HFFc6 (cell line): Measurements from ENCODE around the gene FCHSD2. TPM values are rescaled to one million over a fixed set of nuclear protein-coding genes. Genes with fewer than 3 reads are reported as not detected.
"Not testable (repeated sequence)": the region's sequence is repeated elsewhere in the genome, so short reads cannot be mapped to it uniquely, and the experiment has no call there.

ENCODE experiments used
- DNase-seq: peaks from one replicate; pipeline ENCODE4 v3.0.0-alpha.2; 2018
- H3K27ac Mint-ChIP-seq: 2 replicates; pipeline ENCODE4 v1.8.0; 2020; ENCODE audit warnings: mild to moderate bottlenecking, mixed read lengths
- H3K27me3 Mint-ChIP-seq: 2 replicates; pipeline ENCODE4 v1.8.0; 2021; ENCODE audit warnings: mild to moderate bottlenecking, moderate library complexity, mixed read lengths; ENCODE audit not compliant: insufficient read depth
- H3K36me3 Mint-ChIP-seq: 2 replicates; pipeline ENCODE4 v1.8.0; 2021; ENCODE audit warnings: low read depth, mixed read lengths
- H3K4me1 Mint-ChIP-seq: 2 replicates; pipeline ENCODE4 v1.8.0; 2020; ENCODE audit warnings: low read depth, mixed read lengths
- H3K4me3 Mint-ChIP-seq: 2 replicates; pipeline ENCODE4 v1.8.0; 2020; ENCODE audit warnings: mild to moderate bottlenecking, moderate library complexity, mixed read lengths
- H3K9me3 Mint-ChIP-seq: 2 replicates; pipeline ENCODE4 v1.8.0; 2020; ENCODE audit warnings: mild to moderate bottlenecking, mixed read lengths
- total RNA-seq, 6 experiments: library from RNA; stranded (reverse); fragmentation: NEBNext Ultra II Directional; extraction: Animal tissue kit (Norgen Biotek cat#: 25700); gene quantifications; 2 replicates in 1 of 6; 3 replicates in 5 of 6; pipeline ENCODE4 v1.2.3, GENCODE V29; 2021
- TF ChIP-seq, protein P1 (sequence below): fragments of 200-600 bp; sonication (generic); IDR thresholded peaks from 2 replicates; pipeline ENCODE4 v1.5.0; 2021; ENCODE audit warnings: antibody characterized with exemption, mild to moderate bottlenecking

FCHSD2 gene
- total RNA-seq, 6 experiments from 2014 or later = 58.9 to 68.2 (median 65.0) TPM

DNA sequence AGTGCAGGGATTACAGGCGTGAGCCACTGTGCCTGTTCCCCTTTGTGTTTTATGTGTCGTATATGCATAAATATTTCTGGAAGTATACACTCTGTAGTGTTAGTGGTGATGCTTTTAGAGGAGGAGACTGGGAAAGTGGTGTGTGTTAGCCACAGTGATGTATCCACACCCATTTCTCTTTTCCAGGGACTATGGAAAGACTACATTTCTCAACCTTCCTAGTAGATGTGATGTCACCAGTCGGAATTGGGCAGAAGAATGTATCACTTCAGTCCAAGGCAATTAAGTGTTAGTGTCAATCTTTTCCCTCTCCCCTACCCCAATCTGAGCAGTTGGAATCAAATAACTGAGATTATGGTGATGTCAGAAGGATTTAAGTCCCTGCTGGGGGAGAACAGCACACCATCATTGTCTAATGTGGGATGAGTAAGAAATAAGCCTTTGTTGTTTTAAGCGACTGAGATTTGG is 333.8 kb downstream of the FCHSD2 start:
- H3K27me3 Mint-ChIP-seq = no peaks in the 10 kb centered on the region; the same call in 1 of the 2 replicates
- peaks cover 32% of the 10 kb centered on the region for H3K4me1 Mint-ChIP-seq
- peak overlapping the region; percentile 49 for H3K27ac Mint-ChIP-seq
- peaks cover 21% of the 10 kb centered on the region for H3K36me3 Mint-ChIP-seq
- no peak overlapping the region for H3K4me3 Mint-ChIP-seq
- no peak for DNase-seq
- no peaks in the 10 kb centered on the region for H3K9me3 Mint-ChIP-seq
- TF ChIP-seq, protein P1, sequence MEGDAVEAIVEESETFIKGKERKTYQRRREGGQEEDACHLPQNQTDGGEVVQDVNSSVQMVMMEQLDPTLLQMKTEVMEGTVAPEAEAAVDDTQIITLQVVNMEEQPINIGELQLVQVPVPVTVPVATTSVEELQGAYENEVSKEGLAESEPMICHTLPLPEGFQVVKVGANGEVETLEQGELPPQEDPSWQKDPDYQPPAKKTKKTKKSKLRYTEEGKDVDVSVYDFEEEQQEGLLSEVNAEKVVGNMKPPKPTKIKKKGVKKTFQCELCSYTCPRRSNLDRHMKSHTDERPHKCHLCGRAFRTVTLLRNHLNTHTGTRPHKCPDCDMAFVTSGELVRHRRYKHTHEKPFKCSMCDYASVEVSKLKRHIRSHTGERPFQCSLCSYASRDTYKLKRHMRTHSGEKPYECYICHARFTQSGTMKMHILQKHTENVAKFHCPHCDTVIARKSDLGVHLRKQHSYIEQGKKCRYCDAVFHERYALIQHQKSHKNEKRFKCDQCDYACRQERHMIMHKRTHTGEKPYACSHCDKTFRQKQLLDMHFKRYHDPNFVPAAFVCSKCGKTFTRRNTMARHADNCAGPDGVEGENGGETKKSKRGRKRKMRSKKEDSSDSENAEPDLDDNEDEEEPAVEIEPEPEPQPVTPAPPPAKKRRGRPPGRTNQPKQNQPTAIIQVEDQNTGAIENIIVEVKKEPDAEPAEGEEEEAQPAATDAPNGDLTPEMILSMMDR = no peak

- no peak overlapping the region for H3K4me3 Mint-ChIP-seq
- H3K4me1 Mint-ChIP-seq = peaks cover 27% of the 10 kb centered on the region
- H3K27ac Mint-ChIP-seq = no peak overlapping the region
- peaks cover 21% of the 10 kb centered on the region for H3K36me3 Mint-ChIP-seq
- no peaks in the 10 kb centered on the region; the same call in 1 of the 2 replicates for H3K27me3 Mint-ChIP-seq
- H3K9me3 Mint-ChIP-seq = no peaks in the 10 kb centered on the region
- DNase-seq = no peak
- TF ChIP-seq, protein P1 = no peak
Observed at GRCh38 chr11:72807792-72808191, 334.3 kb downstream of the FCHSD2 start.

DNA sequence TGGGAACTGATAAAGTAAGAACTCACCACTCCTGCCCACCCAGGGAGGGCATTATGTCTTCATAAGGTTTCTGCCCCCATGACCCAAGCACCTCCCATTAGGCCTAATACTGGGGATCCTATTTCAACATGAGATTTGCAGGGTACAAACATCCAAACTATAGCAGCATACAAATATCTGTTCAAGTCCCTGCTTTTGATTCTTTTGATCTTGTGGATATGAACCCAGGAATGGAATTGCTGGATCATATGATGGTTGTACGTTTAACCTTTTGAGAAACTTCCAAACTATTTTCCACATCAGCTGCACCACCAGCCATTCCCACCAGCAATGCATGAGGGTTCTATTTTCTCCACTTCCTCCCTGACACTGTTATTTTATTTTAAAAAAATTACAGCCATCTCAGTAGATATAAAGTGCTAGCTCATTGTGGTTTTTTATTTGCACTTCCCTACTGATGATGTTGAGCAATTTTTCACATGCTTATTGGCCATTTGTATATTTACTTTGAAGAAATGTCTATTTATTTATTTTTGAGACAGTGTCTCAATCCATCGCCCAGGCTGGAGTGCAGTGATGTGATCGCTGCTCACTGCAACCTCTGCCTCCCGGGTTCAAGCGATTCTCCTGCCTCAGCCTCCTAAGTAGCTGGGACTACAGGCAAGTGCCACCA is 335.0 kb downstream of the FCHSD2 start:
- Mint-ChIP-seq H3K4me3 (no peak overlapping the region), H3K27me3 (no peaks in the 10 kb centered on the region; the same call in 1 of the 2 replicates), H3K4me1 (peaks cover 20% of the 10 kb centered on the region), H3K9me3 (no peaks in the 10 kb centered on the region), H3K27ac (peak overlapping the region; percentile 31; the same call in 1 of the 2 replicates), H3K36me3 (peaks cover 21% of the 10 kb centered on the region)
- TF ChIP-seq, protein P1 = no peak
- DNase-seq = no peak

DNA sequence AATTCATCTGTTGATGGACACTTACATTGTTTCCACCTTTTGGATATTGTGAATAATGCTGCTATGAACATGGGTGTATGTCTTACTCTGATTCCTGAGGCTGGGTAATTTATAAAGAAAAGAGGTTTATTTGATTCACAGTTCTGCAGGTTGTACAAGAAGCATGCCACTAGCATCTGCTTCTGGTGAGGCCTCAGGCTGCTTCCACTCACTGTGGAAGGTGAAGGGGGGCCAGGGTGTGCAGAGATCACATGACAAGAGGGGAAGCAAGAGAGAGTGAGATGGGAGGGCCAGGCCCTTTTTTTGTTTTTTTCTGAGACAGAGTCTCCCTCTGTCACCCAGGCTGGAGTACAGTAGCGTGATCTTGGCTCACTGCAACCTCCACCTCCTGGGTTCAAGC is 335.7 kb downstream of the FCHSD2 start:
- Mint-ChIP-seq H3K36me3 (peaks cover 17% of the 10 kb centered on the region), H3K4me1 (peaks cover 15% of the 10 kb centered on the region)
- not testable (repeated sequence) for H3K9me3 Mint-ChIP-seq, H3K4me3 Mint-ChIP-seq, DNase-seq, H3K27me3 Mint-ChIP-seq, H3K27ac Mint-ChIP-seq

- Mint-ChIP-seq H3K27ac (no peak overlapping the region), H3K27me3 (no peaks in the 10 kb centered on the region; the same call in 1 of the 2 replicates), H3K4me3 (no peak overlapping the region), H3K4me1 (peaks cover 8% of the 10 kb centered on the region), H3K36me3 (peaks cover 12% of the 10 kb centered on the region), H3K9me3 (no peaks in the 10 kb centered on the region)
- TF ChIP-seq, protein P1 = no peak
- DNase-seq = no peak
Observed at GRCh38 chr11:72805216-72805615, 336.9 kb downstream of the FCHSD2 start.

GRCh38 chr11:72802822-72803221 is 339.3 kb downstream of the FCHSD2 start:
- Mint-ChIP-seq H3K4me3 (no peak overlapping the region), H3K27me3 (no peaks in the 10 kb centered on the region; the same call in 1 of the 2 replicates), H3K4me1 (no peaks in the 10 kb centered on the region), H3K27ac (no peak overlapping the region), H3K9me3 (no peaks in the 10 kb centered on the region), H3K36me3 (0 out of 2 replicates have a peak, but pooled peaks cover 4% of the 10 kb centered on the region)
- DNase-seq = no peak
- TF ChIP-seq, protein P1 = no peak
